Cerebellar cortex (tissue), 1 donor: Measurements from ENCODE around the gene PDGFRB.
A peak's percentile ranks its signal among the peaks of the same experiment; 100 is the strongest.

Experiments
- DNase-seq: peaks from one replicate; pipeline ENCODE4 v3.0.0-alpha.2; 2015; ENCODE audit warnings: low spot score

PDGFRB gene

DNA sequence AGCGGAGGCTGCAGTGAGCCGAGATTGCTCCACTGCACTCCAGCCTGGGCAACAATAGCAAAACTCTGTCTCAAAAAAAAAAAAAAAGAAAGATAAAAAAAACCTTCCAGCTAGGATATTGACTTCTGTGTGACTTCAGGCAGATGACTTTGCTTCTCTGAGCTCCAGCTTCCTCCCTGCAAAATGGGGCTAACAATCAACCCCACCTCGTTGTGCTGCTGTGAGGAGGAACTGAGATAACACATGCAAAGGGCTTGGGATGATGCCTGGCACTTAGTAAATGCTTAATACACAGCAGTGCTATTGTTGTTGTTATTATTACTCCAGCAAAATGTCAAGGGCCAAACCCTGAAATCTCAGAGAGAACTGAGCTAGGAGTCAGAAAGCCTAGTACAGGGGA, 7.4 kb upstream of the PDGFRB start:
- DNase-seq, result no peak

DNA sequence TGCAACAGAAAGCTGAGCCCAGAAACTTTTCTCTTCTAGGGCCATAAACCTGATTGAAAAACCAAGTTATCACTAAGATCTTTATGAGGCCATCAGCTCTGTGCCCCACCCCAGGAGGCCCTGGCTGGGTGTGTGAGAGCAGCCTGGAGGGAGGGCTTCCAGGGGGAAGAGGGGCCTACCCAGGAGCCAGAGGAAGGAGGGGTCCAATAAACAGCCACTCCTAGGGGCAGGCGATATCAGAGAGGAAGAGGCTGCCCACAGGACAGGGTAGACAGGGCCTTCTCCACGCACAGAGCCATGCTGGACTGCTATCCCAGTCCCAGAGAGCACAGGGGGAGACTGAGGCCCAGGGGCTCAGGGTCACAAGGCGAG, 6.5 kb upstream of the PDGFRB start:
- no peak for DNase-seq

DNA sequence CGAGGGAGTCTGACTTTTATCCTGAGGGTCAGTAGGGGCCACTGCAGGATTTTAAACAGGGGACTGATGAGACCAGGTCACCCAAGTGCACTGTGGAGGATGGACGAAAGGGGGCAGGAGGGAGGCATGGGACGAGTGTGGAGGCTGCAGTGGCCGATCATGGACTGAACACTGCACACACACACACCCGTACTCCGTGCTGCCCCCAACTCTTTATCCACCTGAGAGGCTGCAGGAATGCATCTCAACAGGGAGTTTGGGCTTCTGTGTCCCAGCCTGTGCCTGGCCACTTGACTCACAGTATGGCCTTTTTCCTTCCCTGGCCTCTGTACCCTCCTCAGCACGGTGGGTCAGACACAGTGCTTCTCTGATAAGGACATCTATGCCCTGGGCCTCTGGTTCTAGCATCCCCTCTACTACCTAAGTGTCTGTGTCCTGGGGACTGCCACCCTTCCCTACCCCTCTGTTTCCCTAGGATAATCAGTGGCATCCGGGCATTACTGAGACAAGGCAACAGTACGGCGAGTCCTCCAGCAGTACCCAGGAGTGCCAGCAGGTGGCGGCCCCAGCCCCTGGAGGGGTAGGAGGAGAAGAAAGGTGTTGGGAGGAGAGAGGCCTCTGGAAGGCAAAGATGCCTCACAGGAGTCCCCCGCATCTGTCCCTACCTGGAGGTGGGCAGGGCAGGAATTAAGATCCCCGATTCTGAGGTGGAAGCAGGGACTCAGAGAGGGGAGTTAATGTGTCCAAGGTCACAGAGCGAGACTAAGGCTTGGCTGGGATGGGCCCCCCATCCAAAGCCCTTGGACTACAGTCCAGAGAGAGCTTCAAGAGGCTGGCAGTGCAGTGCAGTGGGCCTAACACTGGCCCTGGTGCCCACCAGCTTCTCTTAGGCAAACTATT, 5.8 kb upstream of the PDGFRB start:
- DNase-seq, result peak; percentile 89

DNA sequence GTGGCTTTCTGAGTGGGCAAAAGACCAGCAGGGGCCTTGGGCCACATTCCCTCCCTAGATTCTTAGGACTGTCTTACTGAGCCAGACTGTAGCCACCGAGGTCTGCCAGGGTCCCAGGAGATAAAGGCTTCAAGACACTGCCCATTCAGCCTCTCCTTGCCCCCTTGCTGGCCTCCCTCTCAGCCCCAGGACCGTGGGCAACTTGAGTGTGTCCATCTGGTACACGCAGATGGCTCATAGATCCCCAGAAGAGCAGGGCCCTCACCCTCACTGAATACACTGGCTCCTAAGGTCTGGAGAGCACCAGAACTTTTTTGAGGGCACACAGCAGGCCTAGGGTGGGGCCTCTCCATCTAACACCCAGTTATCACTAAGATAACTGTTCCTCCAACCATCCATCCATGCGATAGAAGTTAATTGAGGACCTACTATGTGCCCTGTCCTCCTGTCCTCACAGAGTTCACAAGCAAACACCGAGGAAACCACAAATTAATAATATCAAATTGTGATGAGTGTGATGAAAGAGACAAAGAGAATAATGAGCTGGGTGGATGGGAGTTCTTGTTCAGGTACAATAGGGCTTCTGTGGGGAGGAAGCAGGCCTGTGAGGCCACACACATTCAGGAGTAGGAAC, 4.9 kb upstream of the PDGFRB start:
- no peak for DNase-seq

DNA sequence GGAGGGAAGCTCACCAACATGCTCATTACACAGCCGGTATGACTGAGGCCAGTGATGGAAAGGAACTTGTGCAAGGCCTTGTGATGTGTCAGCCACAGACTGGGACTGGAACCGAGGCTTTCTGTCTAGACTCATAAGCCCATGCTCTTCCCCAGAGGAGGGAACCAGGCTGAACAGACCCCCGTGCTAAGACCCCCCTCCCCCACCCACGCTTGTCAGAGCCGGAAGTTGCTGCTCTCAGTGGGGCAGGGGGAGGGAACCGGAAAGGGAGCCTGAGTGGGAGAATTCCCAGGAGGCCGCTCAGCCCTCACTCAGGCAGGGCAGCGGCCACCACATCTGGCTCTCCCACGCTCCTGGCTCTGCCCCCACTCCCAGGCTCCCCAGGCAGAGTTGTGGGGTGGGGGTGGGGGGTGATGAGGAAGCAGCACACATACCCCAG, 4.1 kb upstream of the PDGFRB start:
- DNase-seq, result no peak

DNA sequence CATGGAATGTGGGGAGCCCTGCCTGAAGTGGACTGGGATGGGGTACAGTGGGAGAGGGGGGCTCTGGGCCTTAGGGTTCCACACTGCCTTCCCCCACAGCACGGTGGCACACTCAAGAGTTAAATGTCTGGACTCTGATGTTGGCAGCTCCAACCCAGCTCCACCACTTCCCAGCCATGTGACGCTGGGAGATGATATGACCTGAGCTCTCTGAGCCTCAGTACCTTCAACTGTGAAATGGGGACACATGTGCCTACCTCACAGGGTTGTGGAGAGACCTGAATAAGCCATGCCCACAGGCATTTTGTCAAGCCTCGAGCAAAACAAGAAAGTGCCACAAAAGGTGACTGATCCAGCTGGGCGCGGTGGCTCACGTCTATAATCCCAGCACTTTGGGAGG, 3.4 kb upstream of the PDGFRB start:
- no peak for DNase-seq

DNA sequence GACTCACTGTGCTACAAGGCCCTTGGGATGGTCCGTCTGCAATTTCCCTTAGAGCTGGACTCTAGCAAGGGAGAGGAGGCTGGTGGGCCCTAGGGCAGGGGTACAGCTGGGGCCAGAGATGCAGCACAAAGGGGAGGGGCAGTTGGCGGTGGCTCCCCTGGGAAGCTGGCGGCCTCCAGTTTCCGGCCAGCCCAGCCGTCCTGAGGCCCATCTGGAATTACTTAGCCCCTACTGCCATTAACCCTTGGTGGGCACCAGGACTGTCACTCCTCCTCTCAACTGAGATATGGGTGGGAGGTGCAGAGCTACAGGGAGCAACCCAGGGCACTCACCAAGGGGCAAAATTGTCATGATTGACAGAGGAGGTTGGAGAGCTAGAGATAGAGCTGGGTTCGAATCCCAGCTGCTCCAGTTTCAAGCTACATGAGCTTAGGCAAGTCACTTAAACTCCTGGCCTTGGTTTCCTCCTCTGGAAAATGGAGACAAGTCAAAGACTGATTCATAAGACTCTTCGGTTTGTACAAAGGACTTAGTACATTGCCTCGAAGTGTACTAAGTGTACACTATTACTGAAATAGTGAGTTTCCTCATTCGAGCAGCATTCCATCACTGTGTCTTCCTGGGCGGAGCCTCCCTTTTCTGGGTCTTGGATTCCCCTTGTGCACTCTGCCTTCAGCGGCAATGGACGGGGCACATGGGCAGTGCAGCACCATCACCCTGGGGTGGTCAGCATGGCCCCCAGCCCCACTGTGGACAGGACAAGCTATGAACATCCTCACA, 2.7 kb upstream of the PDGFRB start:
- DNase-seq, result no peak

DNA sequence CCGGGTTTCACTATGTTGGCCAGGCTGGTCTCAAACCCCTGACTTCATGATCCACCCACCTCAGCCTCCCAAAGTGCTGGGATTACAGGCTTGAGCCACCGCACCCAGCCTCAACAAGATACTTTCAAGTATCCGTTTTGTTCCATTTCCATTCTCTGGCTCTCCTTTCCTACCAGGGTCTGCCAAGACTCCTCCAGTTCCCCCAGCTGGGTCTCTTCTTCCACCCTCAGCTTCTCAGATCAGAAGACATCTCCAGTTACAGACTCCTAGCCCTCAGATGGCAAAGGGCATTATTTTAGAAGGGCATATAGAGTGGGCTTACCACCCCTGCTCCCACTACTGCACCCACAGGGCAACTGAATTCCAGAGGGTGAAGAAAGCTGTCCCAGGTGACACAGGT, 1.5 kb upstream of the PDGFRB start:
- no peak for DNase-seq

DNA sequence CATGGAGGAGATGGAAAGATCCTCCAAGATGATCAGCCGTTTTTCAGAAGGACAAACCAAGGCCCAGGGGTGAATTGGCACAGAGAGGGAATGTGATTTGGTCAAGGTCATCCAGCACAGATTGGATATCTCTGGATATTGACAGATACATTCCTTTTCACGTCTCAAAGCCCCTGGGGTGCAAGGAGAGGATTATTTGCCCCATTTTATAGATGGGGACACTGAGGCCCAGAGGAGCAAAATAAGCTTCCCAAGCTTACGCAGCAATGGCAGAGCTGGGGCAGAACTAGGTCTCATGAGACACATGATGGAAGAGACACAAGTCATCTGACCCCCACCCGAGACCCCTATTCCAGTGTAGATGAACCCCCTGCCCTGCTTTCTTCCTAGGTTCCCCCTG, 895 bp upstream of the PDGFRB start:
- DNase-seq, result no peak

DNA sequence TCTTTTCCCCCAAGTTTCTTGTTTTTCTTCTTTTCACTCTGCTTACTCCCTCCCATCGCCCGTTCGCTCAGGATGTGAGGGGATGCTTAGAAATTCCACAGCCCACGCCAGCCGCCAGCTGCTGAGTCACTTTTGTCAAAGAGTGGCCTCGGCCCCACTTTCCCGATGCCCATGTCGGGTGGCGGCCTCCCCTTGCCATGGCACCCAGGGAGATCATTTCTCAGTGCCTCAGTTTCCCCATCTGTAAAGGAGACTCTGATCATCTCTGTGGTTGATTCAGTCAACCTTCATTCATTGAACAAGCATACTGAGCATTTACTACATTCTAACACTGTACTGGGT, 353 bp upstream of the PDGFRB start:
- DNase-seq, result no peak

DNA sequence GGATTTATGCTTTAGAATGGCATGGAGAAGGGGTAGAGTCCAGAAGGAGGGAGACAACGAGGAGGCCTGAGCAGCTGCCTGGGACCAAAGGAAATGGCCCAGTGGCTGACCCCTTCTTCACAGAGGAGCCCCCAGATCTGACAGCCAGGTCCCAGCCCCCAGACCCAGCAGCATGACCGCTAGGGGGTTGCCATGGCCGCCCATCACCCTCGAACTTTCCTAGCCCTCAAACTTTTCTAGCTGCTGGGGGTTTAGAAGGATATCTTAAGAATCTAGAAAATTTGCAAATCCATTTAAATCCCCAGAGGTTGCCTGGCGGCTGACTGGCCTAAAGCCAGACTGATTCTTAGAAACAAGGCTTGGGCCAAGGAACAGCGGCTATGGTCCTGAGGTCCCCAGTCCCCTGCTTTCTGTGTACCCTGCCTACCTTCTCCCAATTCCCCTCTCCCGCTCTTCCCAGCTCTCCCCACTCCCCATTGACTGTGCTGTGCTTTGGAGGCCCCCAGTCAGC, 972 bp downstream of the PDGFRB start:
- peak; percentile 54 for DNase-seq

DNA sequence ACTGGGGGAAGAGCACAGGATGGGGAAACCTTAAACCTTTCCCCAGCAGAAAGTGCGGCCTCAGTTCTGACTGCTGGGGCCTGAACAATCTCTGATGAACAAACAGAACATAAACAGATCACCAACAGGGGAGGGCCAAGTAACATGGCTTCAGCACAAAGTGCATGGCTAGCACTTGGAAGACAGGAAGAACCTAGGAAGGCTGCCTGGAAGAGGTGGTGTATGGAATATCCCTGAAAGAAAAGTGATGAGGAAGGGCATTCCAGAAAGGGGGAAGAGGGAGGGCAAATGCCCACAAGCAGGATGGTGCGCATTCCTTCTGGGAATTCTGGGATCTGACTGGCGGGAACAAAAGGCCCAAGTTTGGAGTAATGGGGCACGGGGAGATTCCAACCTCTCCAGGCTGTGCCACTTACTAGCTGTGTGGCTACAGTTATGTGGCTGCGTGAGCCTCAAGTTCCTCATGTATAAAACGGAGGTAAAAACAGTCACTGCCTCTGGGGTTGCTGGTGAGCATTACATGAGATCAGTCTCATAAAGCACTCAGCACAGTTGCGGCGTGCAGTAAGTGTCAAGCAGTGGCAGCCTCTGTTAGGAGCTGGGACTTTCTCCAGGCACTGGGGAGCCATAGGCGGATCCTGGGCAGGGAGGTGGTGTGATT, 1.6 kb downstream of the PDGFRB start:
- peak; percentile 54 for DNase-seq

DNA sequence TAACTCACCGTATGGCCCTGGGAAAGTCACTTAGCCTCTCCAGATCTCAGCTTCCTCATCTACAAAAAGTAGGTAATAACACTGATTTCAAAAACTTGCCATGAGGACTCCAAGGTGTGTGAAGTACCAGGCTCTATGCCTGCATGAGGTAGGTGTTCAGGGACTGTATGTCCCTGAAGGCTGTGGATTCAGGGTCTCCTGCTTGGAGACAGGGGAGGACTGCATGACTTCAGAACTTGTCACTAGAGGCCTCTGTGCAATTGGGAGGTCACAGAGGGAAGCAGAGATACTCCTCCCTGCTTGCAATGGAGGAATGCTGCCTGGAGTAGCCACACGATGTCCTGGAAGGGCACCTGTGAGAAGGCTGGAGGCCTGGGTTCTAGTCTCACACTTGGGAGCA, 2.2 kb downstream of the PDGFRB start:
- DNase-seq, result no peak

DNA sequence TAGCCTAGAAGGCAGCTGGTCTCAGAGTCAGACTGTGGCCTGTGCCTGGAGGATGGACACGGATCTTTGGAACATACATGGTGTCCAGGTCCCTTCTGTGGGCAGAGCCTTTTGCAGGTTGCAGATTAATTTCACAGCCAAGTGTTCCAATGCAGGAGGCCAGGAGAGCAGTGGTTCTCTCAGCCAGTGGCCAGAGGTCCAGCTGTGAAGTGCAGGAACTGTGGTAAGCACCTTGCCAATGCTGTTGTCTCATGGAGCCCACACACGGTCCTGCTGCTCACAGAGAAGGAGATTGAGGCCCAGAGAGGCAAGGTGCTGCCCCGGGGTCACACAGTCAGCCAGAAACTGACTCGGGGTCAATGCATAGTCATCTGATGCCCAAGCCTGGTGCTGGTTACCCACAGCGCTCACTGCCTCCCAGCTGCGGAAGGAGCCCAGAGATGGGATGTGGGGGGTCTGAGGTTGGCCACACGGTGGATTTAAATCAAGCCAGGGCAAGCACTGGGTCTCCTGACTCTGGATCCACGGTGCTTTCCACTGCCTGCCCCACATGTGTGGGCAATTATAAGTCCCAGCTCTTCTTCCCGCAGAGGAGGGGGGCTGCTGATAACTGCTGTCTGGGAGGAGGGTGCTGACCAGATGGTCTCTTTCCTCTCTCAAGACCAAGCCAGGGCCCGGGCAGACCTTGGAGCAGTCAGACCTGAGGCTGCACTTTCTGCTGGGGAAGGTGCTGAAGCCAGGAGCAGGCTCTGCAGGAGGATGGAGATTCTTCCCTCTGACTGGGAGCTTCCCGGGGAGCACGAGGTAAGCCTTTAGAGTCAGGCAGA, 2.8 kb downstream of the PDGFRB start:
- no peak for DNase-seq

DNA sequence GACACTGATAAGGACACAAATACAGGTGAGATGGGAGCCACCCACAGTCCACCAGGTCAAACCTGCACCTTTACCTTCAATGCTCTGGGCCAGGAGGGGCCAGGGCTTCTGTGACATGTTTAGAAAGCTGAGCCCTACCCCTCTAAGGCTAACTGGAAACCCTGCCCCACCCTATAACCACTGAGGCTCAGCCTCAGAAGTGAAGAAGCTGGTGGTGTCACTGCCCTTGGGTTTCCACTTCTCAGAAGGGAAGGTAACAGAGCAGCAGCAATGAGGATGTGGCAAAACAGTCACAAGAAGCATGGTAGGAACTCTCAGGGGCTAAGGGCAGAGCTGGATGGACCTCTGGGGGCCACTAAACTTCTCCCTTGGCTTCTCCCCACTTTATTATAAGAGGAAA, 6.0 kb downstream of the PDGFRB start:
- no peak for DNase-seq

DNA sequence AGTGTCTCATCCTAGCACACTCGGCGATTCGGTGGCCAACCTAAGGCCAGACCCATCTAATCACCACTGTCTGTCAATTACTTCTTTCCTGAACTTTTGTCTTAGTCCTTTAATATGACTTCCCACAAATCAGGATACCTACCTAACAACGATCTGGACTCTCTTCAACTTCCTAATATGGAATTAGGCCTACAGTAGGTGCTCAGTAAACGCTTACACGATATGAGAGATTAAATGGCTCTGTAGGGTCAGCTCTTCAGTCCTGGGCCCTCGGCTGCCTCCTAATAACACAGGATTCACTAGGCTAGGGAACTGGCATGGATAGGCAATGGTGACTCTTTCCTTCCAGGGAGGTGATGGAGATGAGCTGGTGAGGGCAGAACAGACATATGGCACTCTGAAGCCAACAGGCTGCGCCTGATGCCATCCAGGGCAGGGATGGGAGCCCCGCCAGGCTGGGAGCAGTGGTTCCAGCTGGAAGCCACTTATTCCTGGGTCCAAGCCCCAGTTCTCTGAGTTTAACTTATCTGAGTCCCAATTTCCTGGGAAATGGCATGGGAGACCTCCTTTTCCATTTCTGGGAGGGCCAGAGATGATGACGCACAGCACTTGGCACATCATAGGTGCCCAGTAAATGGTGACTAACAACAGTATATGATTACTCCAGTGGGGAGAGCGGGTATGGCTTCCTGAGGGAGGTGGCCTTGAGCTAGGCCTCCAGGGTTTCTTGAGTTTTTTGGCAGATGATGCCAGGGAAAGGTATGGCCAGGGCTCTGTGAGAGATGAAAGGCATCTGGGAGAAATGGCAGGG, 7.3 kb downstream of the PDGFRB start:
- peak; percentile 70 for DNase-seq

DNA sequence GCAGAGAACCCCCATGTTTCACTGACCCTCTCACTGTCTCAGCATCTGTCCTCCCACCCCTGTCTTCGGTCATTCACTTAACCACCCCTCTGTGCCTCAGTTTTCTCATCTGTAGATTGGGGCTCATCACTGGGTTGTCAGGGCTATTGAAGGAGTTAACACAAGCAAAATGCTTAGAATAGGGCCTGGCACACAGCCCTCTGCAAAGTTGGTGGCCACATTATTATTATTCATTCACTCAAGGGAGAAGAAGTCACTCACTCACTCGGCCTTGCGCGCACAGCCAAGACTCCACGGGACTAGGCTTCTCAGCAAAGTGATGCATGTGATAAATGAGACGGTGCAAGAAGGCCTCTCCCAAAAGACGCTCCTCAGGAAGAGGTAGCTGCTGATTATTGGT, 8.0 kb downstream of the PDGFRB start:
- DNase-seq, result no peak

DNA sequence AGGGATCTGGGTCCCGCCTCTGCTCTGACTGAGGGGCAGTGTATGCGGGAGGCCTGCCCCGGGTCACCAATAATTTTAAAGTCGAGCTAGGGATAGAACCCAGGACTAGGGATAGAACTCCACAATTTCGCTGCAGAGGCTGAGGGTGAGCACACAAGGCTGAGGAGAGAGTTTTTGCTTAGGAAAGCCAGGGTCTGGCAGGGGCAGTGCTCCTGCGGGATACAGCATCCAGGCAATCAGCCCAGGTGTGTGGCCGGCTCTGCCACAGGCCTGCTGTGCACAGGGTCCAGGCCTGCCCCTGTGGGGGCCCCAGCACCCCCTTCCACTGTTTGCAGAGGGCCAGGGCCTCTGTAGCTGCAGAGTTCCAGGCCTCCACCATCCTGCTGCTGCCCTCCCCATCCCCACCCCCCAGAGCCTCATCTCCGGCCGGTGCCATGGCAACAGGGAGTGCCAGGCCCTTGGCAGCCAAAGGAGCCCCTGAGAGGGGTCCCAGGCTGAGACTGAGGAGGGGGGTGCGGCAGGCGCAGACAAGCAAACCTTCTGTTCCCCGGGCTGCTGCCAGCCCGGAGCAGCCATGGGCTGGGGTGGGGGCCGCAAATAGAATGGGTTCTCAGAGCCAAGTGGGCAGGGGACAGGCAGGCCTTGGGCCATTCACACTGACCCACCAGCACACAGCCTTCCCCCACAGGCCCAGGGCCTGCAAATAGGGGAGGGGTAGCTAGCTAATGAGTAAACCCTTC, 8.6 kb downstream of the PDGFRB start:
- DNase-seq, result no peak

DNA sequence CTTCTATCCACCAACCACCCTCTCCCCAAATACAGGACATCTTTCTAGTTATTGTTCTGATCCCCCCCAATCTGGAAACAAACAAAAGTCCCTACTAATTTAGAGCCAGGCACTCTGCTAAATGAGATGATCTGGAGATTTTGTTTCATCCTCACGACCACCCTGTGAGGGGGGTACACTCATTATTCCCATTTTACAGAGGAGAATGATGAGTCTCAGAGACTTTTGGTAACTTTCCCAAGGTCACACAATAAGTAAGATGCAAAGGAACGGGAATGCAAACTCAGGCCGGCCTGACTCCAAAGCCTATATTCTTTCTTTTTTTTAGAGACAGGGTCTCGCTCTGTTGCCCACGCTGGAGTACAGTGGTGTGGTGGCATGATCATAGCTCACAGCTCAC, 9.4 kb downstream of the PDGFRB start:
- DNase-seq, result no peak

DNA sequence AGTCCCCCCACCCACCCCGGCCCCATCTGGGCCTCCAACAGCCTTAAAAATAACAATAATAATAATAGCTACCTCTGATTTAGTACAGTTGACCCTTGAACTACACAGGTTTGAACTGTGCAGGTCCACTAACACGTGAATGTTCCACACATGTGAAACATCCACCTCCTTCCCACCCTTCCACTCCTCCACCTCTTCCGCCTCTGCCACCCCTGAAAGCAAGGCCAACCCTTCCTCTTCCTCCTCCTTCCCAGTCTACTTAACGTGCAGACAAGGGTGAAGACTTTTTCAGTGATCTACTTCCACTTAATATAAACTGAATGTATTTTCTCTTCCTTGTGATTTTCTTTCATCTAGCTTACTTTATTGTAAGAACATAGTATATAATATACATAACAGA, 10.8 kb downstream of the PDGFRB start:
- DNase-seq, result no peak
